HepG2 (cell line): ENCODE results near the gene MLLT10. TPM values are rescaled to one million over a fixed set of nuclear protein-coding genes. Genes with fewer than 3 reads are reported as not detected.

Source experiments
- ATAC-seq: fragments of 200-7000 bp; cut with Tn5 transposase; 3 replicates; pipeline ENCODE4 v1.9.1; 2020; ENCODE audit warnings: mild to moderate bottlenecking, moderate library complexity
- BruUV-seq: library from RNA; stranded (reverse); fragments of 400-500 nt; replicated peaks from 2 replicates; lab custom pipeline; 2021; lab: Mats Ljungman, UMichigan
- CTCF ChIA-PET: fragments of 300-600 bp; formaldehyde crosslinking; extraction: SDS; loops from one replicate; lab custom pipeline; 2021; ENCODE audit warnings: low total read pairs, inconsistent platforms, low intra/inter-chr PET ratio; lab: Yijun Ruan, JAX
- POLR2A ChIA-PET: fragments of 350-600 bp; sonication (Branson Sonifier 250); formaldehyde crosslinking; loops from one replicate; lab custom pipeline; 2020; ENCODE audit warnings: antibody characterized with exemption, inconsistent platforms; lab: Yijun Ruan, JAX
- DNase-seq: peaks from one replicate; pipeline ENCODE4 v3.0.0-alpha.2; 2015; ENCODE audit warnings: low spot score
- FAIRE-seq: peaks from 3 replicates; lab custom pipeline; 2011; peaks lifted over from hg19 to GRCh38; lab: Jason Lieb, UNC
- H2AFZ ChIP-seq: one replicate; pipeline ENCODE4 v1.6.1; 2011; ENCODE audit warnings: low read length, inconsistent platforms
- H3K27ac ChIP-seq: fragments of 300-600 bp; 3 replicates; pipeline ENCODE4 v1.8.0; 2011; ENCODE audit warnings: mixed run types, mild to moderate bottlenecking, mixed read lengths, low read length, inconsistent platforms; ENCODE audit not compliant: insufficient read depth; ENCODE audit errors: extremely low read length
- H3K27me3 ChIP-seq, 2 experiments: fragments of 200-600 bp in 1 of 2; 2 replicates in 1 of 2; 3 replicates in 1 of 2; pipeline versions ENCODE4 v1.6.0 to v1.8.0; 2011; ENCODE audit warnings: low read length in 2 of 2, mild to moderate bottlenecking in 2 of 2, moderate library complexity in 2 of 2, inconsistent platforms in 1 of 2; ENCODE audit not compliant: insufficient read depth in 2 of 2, control insufficient read depth in 1 of 2
- H3K36me3 ChIP-seq, 2 experiments: fragments of 200-600 bp in 1 of 2; replicated peaks in 1 of 2; 2 replicates in 1 of 2; 3 replicates in 1 of 2; pipeline versions ENCODE4 v1.5.1 to v1.8.0; 2011; ENCODE audit warnings: low read length in 2 of 2, inconsistent platforms in 1 of 2; ENCODE audit not compliant: insufficient read depth in 2 of 2, control insufficient read depth in 1 of 2
- H3K4me1 ChIP-seq: 2 replicates; pipeline ENCODE4 v1.5.1; 2012; ENCODE audit warnings: low read length, inconsistent platforms; ENCODE audit not compliant: insufficient read depth
- H3K4me2 ChIP-seq: 2 replicates; pipeline ENCODE4 v1.6.0; 2011; ENCODE audit warnings: low read depth, low read length, inconsistent platforms
- H3K4me3 ChIP-seq, 3 experiments: fragments of 200-600 bp in 1 of 3; sonication (generic), shearing (Covaris generic) in 1 of 3; replicated peaks in 1 of 3; 2 replicates each; pipeline ENCODE4 v1.5.1; 2011 to 2016; ENCODE audit warnings: low read length in 3 of 3, inconsistent platforms in 2 of 3, low read depth in 2 of 3, mild to moderate bottlenecking in 2 of 3, control low read depth in 1 of 3, mixed read lengths in 1 of 3; ENCODE audit not compliant: insufficient read depth in 1 of 3
- H3K79me2 ChIP-seq: one replicate; pipeline ENCODE4 v1.6.1; 2011; ENCODE audit warnings: low read length, inconsistent platforms; ENCODE audit not compliant: insufficient read depth
- H3K9ac ChIP-seq: 2 replicates; pipeline ENCODE4 v1.6.0; 2011; ENCODE audit warnings: mild to moderate bottlenecking, low read depth, low read length, inconsistent platforms; ENCODE audit not compliant: insufficient read depth
- H3K9me3 ChIP-seq: 2 replicates; pipeline ENCODE4 v1.5.1; 2012; ENCODE audit warnings: mild to moderate bottlenecking, low read length
- H4K20me1 ChIP-seq: 2 replicates; pipeline ENCODE4 v1.6.0; 2011; ENCODE audit warnings: inconsistent platforms, mild to moderate bottlenecking, low read length, moderate library complexity; ENCODE audit not compliant: insufficient read depth
- ETV5 ChIP-seq: IDR thresholded peaks from 2 replicates; pipeline ENCODE4 v1.6.1; 2018; ENCODE audit warnings: missing biosample characterization, missing genetic modification reagents, inconsistent platforms, borderline replicate concordance
- GABPB1 ChIP-seq: IDR thresholded peaks from 2 replicates; pipeline ENCODE4 v1.6.1; 2016; ENCODE audit warnings: mild to moderate bottlenecking, missing genetic modification reagents, moderate library complexity, missing compliant biosample characterization
- GTF3A ChIP-seq: sonication (generic); formaldehyde crosslinking; conservative IDR thresholded peaks from 2 replicates; pipeline ENCODE4 v1.4.0; 2020; ENCODE audit warnings: mild to moderate bottlenecking, missing genetic modification reagents
- IKZF1 ChIP-seq: fragments of 450-650 bp; IDR thresholded peaks from 2 replicates; pipeline ENCODE4 v1.7.1; 2016
- NFKBIZ ChIP-seq: IDR thresholded peaks from 2 replicates; pipeline ENCODE4 v1.6.1; 2018; ENCODE audit warnings: missing genetic modification reagents, missing compliant biosample characterization
- ZNF564 ChIP-seq: sonication (generic); formaldehyde crosslinking; IDR thresholded peaks from 2 replicates; pipeline ENCODE4 v1.8.1; 2023; ENCODE audit warnings: mild to moderate bottlenecking, missing genetic modification reagents
- ZNF7 ChIP-seq: IDR thresholded peaks from 2 replicates; pipeline ENCODE4 v1.6.1; 2016; ENCODE audit warnings: missing biosample characterization, missing genetic modification reagents
- ZNF775 ChIP-seq: sonication (generic); formaldehyde crosslinking; IDR thresholded peaks from 2 replicates; pipeline ENCODE4 v1.4.0; 2020; ENCODE audit warnings: missing genetic modification reagents, mild to moderate bottlenecking, moderate library complexity, borderline replicate concordance
- ZSCAN22 ChIP-seq: sonication (generic); formaldehyde crosslinking; IDR thresholded peaks from 2 replicates; pipeline ENCODE4 v1.4.0; 2020; ENCODE audit warnings: mild to moderate bottlenecking, missing genetic modification reagents
- WGBS: methylation state at CpG from one replicate; pipeline ENCODE4 v1.1.6; 2017; ENCODE audit warnings: low lambda C conversion rate; 5-methylcytosine and 5-hydroxymethylcytosine counted together
- in situ Hi-C: cut with HindIII; loops from 2 replicates; pipeline ENCODE4 v1.10.0; 2017; ENCODE audit warnings: low pct_unique_long_range_greater_than_20kb; ENCODE audit not compliant: extremely low pct_ligation_motif_present
- intact Hi-C: fragments of 100-400 bp; cut with micrococcal nuclease; formaldehyde crosslinking; loops from one replicate; pipeline ENCODE4 v1.10.0; 2022; ENCODE audit not compliant: unreplicated experiment
- polyA plus RNA-seq, 8 experiments: library from polyadenylated mRNA; depleted of rRNA in 3 of 8; stranded (reverse) in 7 of 8; unstranded in 1 of 8; fragments of >200 nt; fragmentation: Illumina TruSeq in 4 of 8; extraction: Trizol in 4 of 8; gene quantifications; 2 replicates each; pipeline versions ENCODE4 v1.2.1 to v1.2.3, GENCODE V29; 2011 to 2016; ENCODE audit warnings: low read depth in 4 of 8, missing spikeins in 1 of 8, mixed read lengths in 1 of 8; ENCODE audit not compliant: insufficient read depth in 1 of 8
- total RNA-seq, 5 experiments: library from RNA; depleted of rRNA; stranded (reverse); fragments of >200 nt; fragmentation: Illumina TruSeq; extraction: Trizol; gene quantifications; 2 replicates each; pipeline ENCODE4 v1.2.3, GENCODE V29; 2016; ENCODE audit warnings: low read depth in 1 of 5

Gene MLLT10
- total and polyA plus RNA-seq, 2 of the 13 experiments (the other 11 are each of a cell fraction or from before 2014, with no cell fraction given) = 51.3 to 84.1 TPM

GRCh38 chr10:21487416-21488180 is 46.4 kb upstream of the MLLT10 start:
- WGBS = 95% methylated on average over 10 of the region's 10 CpGs
- Histone ChIP-seq H3K27me3 (no peaks in the 10 kb centered on the region), H3K27ac (no peak overlapping the region), H3K9me3 (no peaks in the 10 kb centered on the region), H3K9ac (no peak overlapping the region), H3K36me3 (no peaks in the 10 kb centered on the region), H3K4me2 (no peak overlapping the region), H2AFZ (no peak overlapping the region), H3K4me3 (no peak overlapping the region), H4K20me1 (no peaks in the 10 kb centered on the region), H3K79me2 (no peaks in the 10 kb centered on the region), H3K4me1 (peaks cover 10% of the 10 kb centered on the region)
- FAIRE-seq (no peak), ATAC-seq (no peak), DNase-seq (no peak)
- in situ Hi-C loops (loop anchor here (25.0 kb wide), 1 partner anchor 200 kb away; no protein-coding TSS in a partner anchor), intact Hi-C loops (no loop called here)
- no TSS peak for BruUV-seq
- CTCF ChIA-PET = no interaction called here
- POLR2A ChIA-PET = interaction anchor here (1.8 kb wide), 1 partner anchor 9 kb away, joined by 7 read pairs; no protein-coding TSS in a partner anchor
- TF ChIP-seq IKZF1 = no peak
- TF ChIP-seq ZNF7 (CRISPR knock-in tag) = no peak
- TF ChIP-seq GTF3A = no peak
- no peak for TF ChIP-seq GABPB1
- TF ChIP-seq ZNF775 = no peak
- no peak for TF ChIP-seq ZSCAN22 (CRISPR knock-in tag)
- no peak for TF ChIP-seq ZNF564 (CRISPR knock-in tag)
- TF ChIP-seq NFKBIZ (CRISPR knock-in tag) = no peak
- no peak for TF ChIP-seq ETV5 (CRISPR knock-in tag)
